Measurements from ENCODE around the gene SOCS3. TPM values are rescaled to one million over a fixed set of nuclear protein-coding genes. Genes with fewer than 3 reads are reported as not detected.

The SOCS3 gene
- total and polyA plus RNA-seq, 10 of the 15 experiments (the other 5 are each of a cell fraction or from before 2014, with no cell fraction given), result 0.05 to 3.9 (median 1.0) TPM

GRCh38 chr17:78307887-78308638 is 51.8 kb downstream of the SOCS3 start (continued):
- no peak for TF ChIP-seq BCLAF1 (IDR thresholded peaks at IDR 0.05)
- TF ChIP-seq RFX5 (IDR thresholded peaks at IDR 0.05; ENCODE audit: low read depth, low read length), result no peak
- TF ChIP-seq ZSCAN29 (IDR thresholded peaks at IDR 0.05), result no peak
- TF ChIP-seq TARDBP (IDR thresholded peaks at IDR 0.05; ENCODE audit: borderline replicate concordance), result no peak
- TF ChIP-seq POLR2A (IDR thresholded peaks at IDR 0.05; ENCODE audit: low read depth, low read length), result no peak
- TF ChIP-seq MXI1 (IDR thresholded peaks at IDR 0.05; ENCODE audit: low read depth, low read length), result no peak
- TF ChIP-seq PKNOX1 (IDR thresholded peaks at IDR 0.05), result no peak
- TF ChIP-seq ZZZ3 (IDR thresholded peaks at IDR 0.05; ENCODE audit: control insufficient read depth, insufficient read length, low read depth), result no peak

GRCh38 chr17:78306913-78307312 is 53.0 kb downstream of the SOCS3 start:
- H3K36me3 ChIP-seq (ENCODE audit: control insufficient read depth in 2 of 2, insufficient read depth in 2 of 2, low read length in 1 of 2), result no peaks in the 10 kb centered on the region
- H3K4me1 ChIP-seq (ENCODE audit: control insufficient read depth, insufficient read depth, low read length), result no peaks in the 10 kb centered on the region
- ChIA-PET POLR2A (no interaction called here), SMC1A (ENCODE audit: uncharacterized antibody, unreplicated experiment) (interaction anchor here (0.6 kb wide), 1 partner anchor 29 kb away, joined by 3 read pairs; no protein-coding TSS in a partner anchor), CTCF (interaction anchor here (2.3 kb wide), 1 partner anchor 10 kb away, joined by 8 read pairs; no protein-coding TSS in a partner anchor), RAD21 (ENCODE audit: unreplicated experiment) (interaction anchor here (1.2 kb wide), 1 partner anchor 9 kb away, joined by 4 read pairs; no protein-coding TSS in a partner anchor)
- in situ Hi-C loops (cut with MboI) (no loop called here), intact Hi-C loops (cut with micrococcal nuclease; ENCODE audit: unreplicated experiment) (no loop called here)
- no peak overlapping the region for H3K9ac ChIP-seq (ENCODE audit: control insufficient read depth, insufficient read depth, low read length)
- peaks cover 9% of the 10 kb centered on the region; the same call in 2 of the 3 replicates for H3K9me3 ChIP-seq (replicated peaks; ENCODE audit: control insufficient read depth, insufficient read depth, low read length)
- DNase-seq (ENCODE audit: low read depth, low spot score) (no peak), FAIRE-seq (no peak), ATAC-seq (no peak)
- H3K4me3 ChIP-seq, result no peak overlapping the region
- TF ChIP-seq ZBED1 (IDR thresholded peaks at IDR 0.05; ENCODE audit: borderline replicate concordance) (no peak), SIX5 (IDR thresholded peaks at IDR 0.05; ENCODE audit: low read depth, low read length, severe bottlenecking) (no peak), SIN3A (IDR thresholded peaks at IDR 0.05; ENCODE audit: low read depth, low read length) (no peak)
- H4K20me1 ChIP-seq (ENCODE audit: control insufficient read depth, insufficient read depth), result no peaks in the 10 kb centered on the region
- WGBS (ENCODE audit: insufficient coverage, insufficient replicate concordance, low lambda C conversion rate, missing lambda C conversion rate), result 0% methylated on average over 1 of the region's 1 CpG
- no peak overlapping the region for H2AFZ ChIP-seq (ENCODE audit: control insufficient read depth, low read depth, low read length)
- H3K27me3 ChIP-seq (replicated peaks in 1 of 2; ENCODE audit: control insufficient read depth in 2 of 2, insufficient read depth in 2 of 2, low read length in 1 of 2), result no peaks in the 10 kb centered on the region; a peak in 1 of 4 replicates
- no peaks in the 10 kb centered on the region for H3K79me2 ChIP-seq (ENCODE audit: control insufficient read depth, insufficient read depth, low read length)
- no peak overlapping the region for H3K4me2 ChIP-seq (ENCODE audit: control insufficient read depth, insufficient read depth)
- BruUV-seq (replicated peaks), result no TSS peak
- no peak overlapping the region for H3K27ac ChIP-seq (ENCODE audit: control insufficient read depth, insufficient read depth)
